ENCODE measurements around the gene TIMM44. TPM values are rescaled to one million over a fixed set of nuclear protein-coding genes. Genes with fewer than 3 reads are reported as not detected.
"Not testable (repeated sequence)": the region's sequence is repeated elsewhere in the genome, so short reads cannot be mapped to it uniquely, and the experiment has no call there.

TIMM44 gene
- total RNA-seq, 1 experiment from 2014 or later, result 72.8 TPM

- POLR2A ChIA-PET (ENCODE audit: unreplicated experiment), result interaction anchor here (0.6 kb wide), 1 partner anchor 869 kb away, joined by 3 read pairs; no protein-coding TSS in a partner anchor
- intact Hi-C loops (cut with micrococcal nuclease; ENCODE audit: unreplicated experiment), result no loop called here
- H4K20me1 ChIP-seq (ENCODE audit: insufficient read depth), result peaks cover 19% of the 10 kb centered on the region
- no peak overlapping the region for H3K4me3 ChIP-seq
- no peak overlapping the region for H3K27ac ChIP-seq
- TF ChIP-seq EZH2 (IDR thresholded peaks at IDR 0.05; ENCODE audit: low read depth), result no peak
- TF ChIP-seq, protein P1, sequence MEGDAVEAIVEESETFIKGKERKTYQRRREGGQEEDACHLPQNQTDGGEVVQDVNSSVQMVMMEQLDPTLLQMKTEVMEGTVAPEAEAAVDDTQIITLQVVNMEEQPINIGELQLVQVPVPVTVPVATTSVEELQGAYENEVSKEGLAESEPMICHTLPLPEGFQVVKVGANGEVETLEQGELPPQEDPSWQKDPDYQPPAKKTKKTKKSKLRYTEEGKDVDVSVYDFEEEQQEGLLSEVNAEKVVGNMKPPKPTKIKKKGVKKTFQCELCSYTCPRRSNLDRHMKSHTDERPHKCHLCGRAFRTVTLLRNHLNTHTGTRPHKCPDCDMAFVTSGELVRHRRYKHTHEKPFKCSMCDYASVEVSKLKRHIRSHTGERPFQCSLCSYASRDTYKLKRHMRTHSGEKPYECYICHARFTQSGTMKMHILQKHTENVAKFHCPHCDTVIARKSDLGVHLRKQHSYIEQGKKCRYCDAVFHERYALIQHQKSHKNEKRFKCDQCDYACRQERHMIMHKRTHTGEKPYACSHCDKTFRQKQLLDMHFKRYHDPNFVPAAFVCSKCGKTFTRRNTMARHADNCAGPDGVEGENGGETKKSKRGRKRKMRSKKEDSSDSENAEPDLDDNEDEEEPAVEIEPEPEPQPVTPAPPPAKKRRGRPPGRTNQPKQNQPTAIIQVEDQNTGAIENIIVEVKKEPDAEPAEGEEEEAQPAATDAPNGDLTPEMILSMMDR (conservative IDR thresholded peaks at IDR 0.05), result no peak
- no peaks in the 10 kb centered on the region for H3K4me1 ChIP-seq (replicated peaks; ENCODE audit: insufficient read depth)
- H3K4me2 ChIP-seq, result no peak overlapping the region
- peaks cover 31% of the 10 kb centered on the region for H3F3A ChIP-seq (ENCODE audit: insufficient read depth, low read depth)
- H3K27me3 ChIP-seq (ENCODE audit: insufficient read depth, low read depth), result no peaks in the 10 kb centered on the region
- no peak for DNase-seq
- BruUV-seq (replicated peaks), result no TSS peak
- H3K36me3 ChIP-seq (ENCODE audit: low read depth), result peaks cover 17% of the 10 kb centered on the region
- no peaks in the 10 kb centered on the region for H3K9me3 ChIP-seq (ENCODE audit: insufficient read depth, low read depth)
- H3K79me2 ChIP-seq (ENCODE audit: low read depth), result no peaks in the 10 kb centered on the region
- CTCF ChIA-PET, result no interaction called here
- H3K9me2 ChIP-seq (ENCODE audit: insufficient read depth), result no peaks in the 10 kb centered on the region
- no peak overlapping the region for H2AFZ ChIP-seq
Observed at GRCh38 chr19:7963566-7963965, 20.1 kb upstream of the TIMM44 start.

- H3K27ac ChIP-seq, result no peak overlapping the region
- no peaks in the 10 kb centered on the region for H3K27me3 ChIP-seq (ENCODE audit: insufficient read depth, low read depth)
- TF ChIP-seq, protein P1 (conservative IDR thresholded peaks at IDR 0.05), result no peak
- no peak for TF ChIP-seq EZH2 (IDR thresholded peaks at IDR 0.05; ENCODE audit: low read depth)
- peaks cover 31% of the 10 kb centered on the region for H3F3A ChIP-seq (ENCODE audit: insufficient read depth, low read depth)
- H3K9me2 ChIP-seq (ENCODE audit: insufficient read depth), result no peaks in the 10 kb centered on the region
- H3K79me2 ChIP-seq (ENCODE audit: low read depth), result no peaks in the 10 kb centered on the region
- no peaks in the 10 kb centered on the region for H3K9me3 ChIP-seq (ENCODE audit: insufficient read depth, low read depth)
- ChIA-PET CTCF (no interaction called here), POLR2A (ENCODE audit: unreplicated experiment) (no interaction called here)
- H3K4me2 ChIP-seq, result no peak overlapping the region
- no peaks in the 10 kb centered on the region for H3K4me1 ChIP-seq (replicated peaks; ENCODE audit: insufficient read depth)
- BruUV-seq (replicated peaks), result no TSS peak
- DNase-seq, result no peak
- no peak overlapping the region for H2AFZ ChIP-seq
- peaks cover 17% of the 10 kb centered on the region for H3K36me3 ChIP-seq (ENCODE audit: low read depth)
- H4K20me1 ChIP-seq (ENCODE audit: insufficient read depth), result peaks cover 19% of the 10 kb centered on the region; the same call in 1 of the 2 replicates
- intact Hi-C loops (cut with micrococcal nuclease; ENCODE audit: unreplicated experiment), result no loop called here
- H3K4me3 ChIP-seq, result no peak overlapping the region
Observed at GRCh38 chr19:7962644-7963268, 19.3 kb upstream of the TIMM44 start.

DNA sequence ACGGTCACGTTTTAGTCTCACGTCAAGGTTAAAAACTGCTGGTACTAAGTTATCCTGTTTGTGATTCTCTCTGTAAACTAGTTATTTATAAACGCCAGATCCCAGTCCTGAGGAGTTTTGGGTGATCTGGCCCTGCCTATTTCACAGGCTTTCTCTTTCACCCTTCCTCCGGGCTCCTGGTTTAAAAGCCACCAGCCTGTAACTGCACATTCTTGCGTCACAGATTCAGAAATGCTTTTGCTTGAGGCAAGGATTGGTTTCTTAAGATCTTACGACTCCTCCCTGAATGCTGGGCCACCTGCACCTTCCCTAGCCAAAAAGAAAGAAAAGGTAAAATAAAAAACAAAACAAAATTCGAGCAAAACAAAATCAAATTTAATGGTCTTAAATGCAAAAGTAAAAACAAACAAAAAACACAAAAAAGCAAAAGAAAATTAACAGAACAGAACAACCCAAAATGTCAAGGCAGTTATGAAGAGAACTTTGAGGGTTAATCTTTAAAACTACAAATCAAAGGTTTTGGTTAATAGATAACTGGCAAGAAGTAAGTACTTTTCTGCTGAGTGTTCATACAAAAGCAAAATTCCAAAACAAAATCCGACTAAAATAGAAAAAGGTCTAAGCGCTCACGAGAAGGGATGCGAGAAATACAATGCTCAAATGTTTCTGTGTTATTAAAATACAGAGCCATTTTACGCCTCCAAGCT, 18.6 kb upstream of the TIMM44 start:
- Histone ChIP-seq H2AFZ (no peak overlapping the region), H3K4me3 (no peak overlapping the region), H3K27me3 (ENCODE audit: insufficient read depth, low read depth) (no peaks in the 10 kb centered on the region), H3K9me3 (ENCODE audit: insufficient read depth, low read depth) (no peaks in the 10 kb centered on the region), H3K79me2 (ENCODE audit: low read depth) (no peaks in the 10 kb centered on the region), H4K20me1 (ENCODE audit: insufficient read depth) (peaks cover 19% of the 10 kb centered on the region; the same call in 1 of the 2 replicates), H3K4me1 (replicated peaks; ENCODE audit: insufficient read depth) (no peaks in the 10 kb centered on the region), H3K36me3 (ENCODE audit: low read depth) (peaks cover 17% of the 10 kb centered on the region), H3K4me2 (no peak overlapping the region), H3K27ac (no peak overlapping the region), H3F3A (ENCODE audit: insufficient read depth, low read depth) (peaks cover 31% of the 10 kb centered on the region), H3K9me2 (ENCODE audit: insufficient read depth) (no peaks in the 10 kb centered on the region)
- CTCF ChIA-PET, result no interaction called here
- intact Hi-C loops (cut with micrococcal nuclease; ENCODE audit: unreplicated experiment), result no loop called here
- DNase-seq, result no peak
- no peak for TF ChIP-seq EZH2 (IDR thresholded peaks at IDR 0.05; ENCODE audit: low read depth)
- TF ChIP-seq, protein P1 (conservative IDR thresholded peaks at IDR 0.05), result no peak
- POLR2A ChIA-PET (ENCODE audit: unreplicated experiment), result no interaction called here
- BruUV-seq (replicated peaks), result no TSS peak

GRCh38 chr19:7961082-7961481, 17.6 kb upstream of the TIMM44 start:
- H3K4me3 ChIP-seq; H3K4me1 ChIP-seq (replicated peaks; ENCODE audit: insufficient read depth); H3K79me2 ChIP-seq (ENCODE audit: low read depth); intact Hi-C loops (cut with micrococcal nuclease; ENCODE audit: unreplicated experiment); CTCF ChIA-PET; H3K9me2 ChIP-seq (ENCODE audit: insufficient read depth); BruUV-seq (replicated peaks); H2AFZ ChIP-seq; H3K27me3 ChIP-seq (ENCODE audit: insufficient read depth, low read depth); DNase-seq; H3K27ac ChIP-seq; H3K4me2 ChIP-seq; H3K9me3 ChIP-seq (ENCODE audit: insufficient read depth, low read depth): not testable (repeated sequence)
- Histone ChIP-seq H3K36me3 (ENCODE audit: low read depth) (peaks cover 10% of the 10 kb centered on the region), H3F3A (ENCODE audit: insufficient read depth, low read depth) (peaks cover 23% of the 10 kb centered on the region), H4K20me1 (ENCODE audit: insufficient read depth) (peaks cover 20% of the 10 kb centered on the region; the same call in 1 of the 2 replicates)
- POLR2A ChIA-PET (ENCODE audit: unreplicated experiment), result interaction anchor here (0.5 to 0.6 kb wide), 2 partner anchors 63 to 172 kb away, joined by 4 to 5 read pairs; no protein-coding TSS in a partner anchor
